Tongue (tissue), 2 donors: Measurements from ENCODE around the gene MATCAP1. TPM values are rescaled to one million over a fixed set of nuclear protein-coding genes. Genes with fewer than 3 reads are reported as not detected.
A peak's percentile ranks its signal among the peaks of the same experiment; 100 is the strongest.

Source experiments
- DNase-seq: peaks from one replicate; pipeline ENCODE4 v3.0.0-alpha.2; 2015
- total RNA-seq: library from RNA; depleted of rRNA; stranded (reverse); fragments of >200 nt; gene quantifications from one replicate; pipeline ENCODE4 v1.2.3, GENCODE V29; 2014

Gene MATCAP1
- total RNA-seq, result 14.1 TPM

- DNase-seq, result peak; percentile 99
These were observed at the start of gene MATCAP1 for GRCh38 chr16:67183627-67184452. TSS of gene MATCAP1 (minus strand) at chr16:67183963. CDS start at chr16:67180610, 3,353 bp downstream.

- DNase-seq, result no peak
These were observed 47.3 kb upstream of the MATCAP1 start for GRCh38 chr16:67230809-67231660.

- DNase-seq, result no peak
These were observed 46.4 kb upstream of the MATCAP1 start for GRCh38 chr16:67229906-67230808.

GRCh38 chr16:67228905-67229304, 45.1 kb upstream of the MATCAP1 start:
- no peak for DNase-seq

- no peak for DNase-seq
These were observed 44.4 kb upstream of the MATCAP1 start for GRCh38 chr16:67228034-67228785.

- DNase-seq, result no peak
These were observed 43.8 kb upstream of the MATCAP1 start for GRCh38 chr16:67227567-67227921.

GRCh38 chr16:67226804-67227566, 43.2 kb upstream of the MATCAP1 start, which contains the start of gene TMEM208:
TSS of gene TMEM208 (plus strand) at chr16:67227130. CDS start at chr16:67227219, 89 bp downstream.
- peak; percentile 99 for DNase-seq

GRCh38 chr16:67226295-67226803, 42.6 kb upstream of the MATCAP1 start:
- no peak for DNase-seq

GRCh38 chr16:67223992-67224391, 40.2 kb upstream of the MATCAP1 start:
- DNase-seq, result no peak

- no peak for DNase-seq
These were observed 33.1 kb upstream of the MATCAP1 start for GRCh38 chr16:67216612-67217490.

- no peak for DNase-seq
These were observed 31.9 kb upstream of the MATCAP1 start for GRCh38 chr16:67215706-67216105.

- no peak for DNase-seq
These were observed 29.6 kb upstream of the MATCAP1 start for GRCh38 chr16:67213197-67214019.

GRCh38 chr16:67212766-67213165, 29.0 kb upstream of the MATCAP1 start:
- DNase-seq, result no peak

- DNase-seq, result no peak
These were observed 27.9 kb upstream of the MATCAP1 start for GRCh38 chr16:67211674-67212073.

- DNase-seq, result no peak
These were observed 26.5 kb upstream of the MATCAP1 start for GRCh38 chr16:67210069-67210937.

GRCh38 chr16:67209565-67209964, 25.8 kb upstream of the MATCAP1 start:
- no peak for DNase-seq

GRCh38 chr16:67208154-67208896, 24.6 kb upstream of the MATCAP1 start:
- no peak for DNase-seq
